GM12873 (cell line): ENCODE measurements around the gene EGFL7.
A peak's percentile ranks its signal among the peaks of the same experiment; 100 is the strongest.

Experiments used
- CTCF ChIP-seq: IDR thresholded peaks from 2 replicates; pipeline ENCODE4 v1.5.1; 2012; ENCODE audit warnings: low read depth, mild to moderate bottlenecking, moderate library complexity, low read length, control low read depth; ENCODE audit not compliant: insufficient read depth; ENCODE audit errors: missing control alignments

The EGFL7 gene

GRCh38 chr9:136626740-136627642, 35.7 kb upstream of the EGFL7 start:
- TF ChIP-seq CTCF, result no peak

GRCh38 chr9:136627703-136628102, 35.0 kb upstream of the EGFL7 start:
- TF ChIP-seq CTCF, result no peak

- TF ChIP-seq CTCF, result no peak
Observed at GRCh38 chr9:136628268-136628667, 34.4 kb upstream of the EGFL7 start.

- no peak for TF ChIP-seq CTCF
Observed at GRCh38 chr9:136629001-136629878, 33.5 kb upstream of the EGFL7 start.

GRCh38 chr9:136629879-136630661, 32.6 kb upstream of the EGFL7 start:
- TF ChIP-seq CTCF, result peak; percentile 72

- TF ChIP-seq CTCF, result no peak
Observed at GRCh38 chr9:136630662-136630992, 32.1 kb upstream of the EGFL7 start.
